Hematopoietic multipotent progenitor cell (in vitro differentiated cells): ENCODE results near the gene SNX30. TPM values are rescaled to one million over a fixed set of nuclear protein-coding genes. Genes with fewer than 3 reads are reported as not detected.

Source experiments
- DNase-seq, 3 donors: peaks; one replicate each; pipeline ENCODE4 v3.0.0-alpha.2; 2011 to 2015; ENCODE audit warnings: low read depth in 2 of 3, low spot score in 2 of 3
- total RNA-seq: library from RNA; depleted of rRNA; stranded (reverse); fragments of >200 nt; gene quantifications from one replicate; pipeline ENCODE4 v1.2.3, GENCODE V29; 2012

Gene SNX30
- total RNA-seq, 1 donor: 4.6 TPM

DNA sequence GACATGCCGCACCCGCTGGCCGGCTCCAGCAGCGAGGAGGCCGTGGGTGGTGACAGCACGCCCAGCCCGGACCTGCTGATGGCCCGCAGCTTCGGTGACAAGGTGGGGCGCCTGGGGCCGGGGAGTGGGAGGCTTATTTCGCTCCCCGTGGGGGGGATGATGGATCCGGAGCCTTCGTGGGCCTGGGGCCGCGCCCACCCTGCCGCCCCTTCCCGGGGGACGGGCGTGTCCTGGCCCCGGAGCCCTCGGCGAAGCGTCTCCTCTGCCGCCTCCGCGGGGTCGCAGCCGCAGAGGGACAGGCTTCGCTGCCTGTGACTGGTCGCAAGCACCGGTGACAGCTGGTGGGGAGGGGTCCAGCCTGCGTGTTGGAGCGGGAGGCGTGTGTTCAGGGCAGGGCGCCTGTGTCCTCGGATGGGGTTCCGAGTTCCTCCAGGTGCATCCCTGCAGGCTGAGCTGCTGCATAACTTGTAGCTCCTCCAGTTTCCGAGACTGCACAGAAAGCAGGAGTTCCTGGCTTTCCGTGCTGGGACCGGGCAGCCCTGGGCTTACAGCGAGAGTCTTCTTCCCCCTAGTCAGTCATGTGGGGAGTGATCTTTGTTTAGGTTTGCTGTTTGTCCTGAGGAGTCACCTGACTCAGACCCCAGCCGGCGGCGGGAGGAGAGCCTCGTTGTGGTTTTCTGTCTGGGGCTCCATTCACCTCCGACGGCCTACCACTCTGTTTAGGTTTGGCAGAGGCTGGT, 666 bp downstream of the SNX30 start:
- peak in 2 of 3 donors; percentile 61 to 72 for DNase-seq

DNA sequence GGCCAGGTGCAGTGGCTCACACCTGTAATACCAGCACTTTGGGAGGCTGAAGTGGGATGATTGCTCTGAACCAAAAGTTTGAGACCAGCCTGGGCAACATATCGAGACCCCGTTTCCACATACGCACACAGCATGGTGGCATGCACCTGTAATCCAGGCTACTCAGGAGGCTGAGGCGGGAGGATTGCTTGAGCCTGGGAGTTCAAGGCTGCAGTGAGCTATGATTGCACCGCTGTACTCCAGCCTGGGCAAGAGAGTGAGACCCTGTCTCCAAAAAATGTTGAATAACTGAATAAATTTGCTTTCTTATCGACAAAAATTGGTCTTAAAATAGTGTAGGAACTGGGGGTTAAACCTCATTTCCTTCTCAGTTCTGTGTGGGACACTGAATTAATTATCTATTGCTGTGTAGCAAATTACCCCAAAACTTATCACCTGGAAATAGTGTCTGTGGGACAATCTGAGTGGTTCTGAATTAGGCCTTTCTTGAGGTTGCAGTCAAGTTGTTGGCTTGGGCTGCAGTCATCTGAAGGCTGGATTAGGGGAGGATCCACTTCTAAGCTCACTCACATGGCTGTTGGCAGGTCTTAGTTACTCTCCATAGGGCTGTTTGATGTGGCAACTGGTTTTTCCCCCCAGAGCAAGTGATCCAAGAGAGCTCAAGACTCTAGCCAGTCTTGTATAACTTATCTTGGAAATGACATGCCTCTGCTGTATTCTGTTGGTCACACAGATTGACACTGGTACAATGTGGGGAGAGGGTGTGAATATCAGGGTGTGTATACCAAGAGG, 2.0 kb downstream of the SNX30 start:
- DNase-seq: no peak

- DNase-seq: no peak
Observed at GRCh38 chr9:112753725-112754124, 3.2 kb downstream of the SNX30 start.

GRCh38 chr9:112754578-112754977, 4.0 kb downstream of the SNX30 start:
- no peak for DNase-seq

DNA sequence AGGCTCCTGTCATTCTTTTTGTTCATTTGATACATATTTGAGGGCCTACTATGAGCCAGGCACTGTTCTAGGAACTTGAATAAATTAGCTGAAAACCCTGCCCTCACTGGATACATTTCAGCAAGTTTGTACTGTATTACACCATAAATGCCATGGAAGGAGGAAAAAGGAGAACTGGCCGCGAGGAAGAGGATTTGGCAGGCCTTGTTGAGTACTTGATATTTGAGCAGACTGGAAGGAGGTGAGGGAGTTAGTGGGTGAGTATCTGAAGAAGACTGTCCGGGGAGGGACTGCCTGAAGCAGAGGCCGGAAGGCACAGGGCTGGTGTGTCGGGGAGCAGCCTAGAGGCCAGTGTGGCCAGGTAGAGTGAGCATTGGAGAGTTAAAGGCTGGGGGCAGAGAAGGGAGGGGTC, 4.5 kb downstream of the SNX30 start:
- DNase-seq: no peak

- DNase-seq: no peak
Observed at GRCh38 chr9:112755675-112756074, 5.1 kb downstream of the SNX30 start.

DNA sequence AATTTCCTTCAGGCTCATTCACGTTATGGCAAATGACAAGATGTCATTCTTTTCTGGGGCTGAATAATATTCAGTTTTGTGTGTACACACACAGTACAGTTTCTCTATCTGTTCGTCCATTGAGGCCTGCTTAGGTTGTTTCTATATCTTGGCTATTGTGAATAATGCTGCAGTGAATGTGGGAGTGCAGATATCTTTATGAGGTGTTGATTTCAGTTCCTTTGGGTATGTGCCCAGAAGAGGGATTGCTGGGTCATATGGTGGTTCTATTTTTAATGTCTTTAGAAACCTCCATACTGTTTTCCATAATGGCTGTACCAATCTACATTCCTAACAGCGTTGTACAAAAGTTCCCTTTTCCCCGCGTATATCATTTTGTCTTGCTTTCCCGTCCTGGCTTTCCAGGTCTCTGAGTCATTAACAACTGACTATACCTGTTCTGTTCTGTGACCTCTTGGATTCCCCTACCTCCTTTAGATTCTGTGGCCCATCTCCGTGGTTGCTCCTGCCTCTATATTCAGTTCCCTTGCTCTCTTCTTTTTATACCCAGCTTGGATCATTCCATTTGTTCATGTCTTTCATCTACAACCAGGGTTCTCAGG, 6.8 kb downstream of the SNX30 start:
- DNase-seq: no peak

GRCh38 chr9:112757940-112758339, 7.4 kb downstream of the SNX30 start:
- no peak for DNase-seq

- no peak for DNase-seq
Observed at GRCh38 chr9:112760821-112761220, 10.3 kb downstream of the SNX30 start.

DNA sequence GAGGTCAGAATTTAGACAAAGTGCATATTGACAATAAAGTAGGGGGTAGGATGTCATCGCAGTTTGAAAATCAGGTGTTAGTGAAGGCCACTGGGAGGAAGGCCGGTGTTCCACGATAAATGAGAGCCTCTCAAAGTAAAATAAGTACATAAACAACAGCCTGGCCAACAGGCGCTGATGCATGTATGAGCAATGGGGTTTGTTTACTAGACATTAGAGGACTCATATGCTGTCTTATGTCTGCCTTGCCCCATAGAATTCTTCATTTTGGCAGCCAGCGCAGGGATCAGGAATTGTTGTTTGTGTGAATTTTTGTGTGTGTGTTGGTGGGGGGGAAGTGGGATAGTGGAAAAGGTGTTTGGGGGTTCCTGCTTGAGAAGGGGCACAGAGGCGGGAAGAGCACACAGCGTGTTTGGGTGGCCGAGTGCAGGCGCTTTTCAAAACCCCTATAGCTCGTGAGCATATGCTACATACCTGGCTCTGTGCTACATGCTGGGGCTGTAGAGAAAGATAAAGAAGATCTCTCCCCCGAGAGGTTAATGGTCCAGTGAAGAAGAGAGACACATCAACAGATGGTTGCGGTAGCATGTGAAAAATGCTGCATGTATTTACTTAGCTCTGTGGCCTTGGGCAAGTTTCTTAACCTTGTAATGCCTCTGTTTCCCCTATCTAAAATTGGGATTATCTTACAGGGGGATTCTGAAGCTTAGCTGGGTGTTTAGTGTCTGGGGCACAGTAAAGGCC, 11.5 kb downstream of the SNX30 start:
- DNase-seq: no peak

- no peak for DNase-seq
Observed at GRCh38 chr9:112762726-112763518, 12.4 kb downstream of the SNX30 start.

DNA sequence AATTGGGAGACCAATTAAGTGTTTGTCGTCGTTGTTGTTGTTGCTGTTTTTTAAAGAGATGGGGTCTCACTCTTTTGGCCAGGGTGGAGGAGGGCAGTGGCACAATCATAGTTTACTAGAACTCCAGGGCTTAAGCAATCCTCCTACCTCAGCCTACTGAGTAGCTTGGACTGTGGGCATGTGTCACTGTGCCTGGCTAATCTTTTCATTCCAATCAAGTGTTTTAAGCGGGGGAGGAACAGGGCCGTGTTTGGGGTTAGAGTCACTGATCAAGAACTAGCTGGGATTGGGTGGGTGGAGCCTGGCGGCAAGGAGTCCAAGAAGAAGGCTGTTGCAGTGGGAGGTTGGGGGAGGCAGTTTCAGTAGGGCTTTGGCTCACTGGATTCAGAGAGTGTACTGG, 13.8 kb downstream of the SNX30 start:
- no peak for DNase-seq

DNA sequence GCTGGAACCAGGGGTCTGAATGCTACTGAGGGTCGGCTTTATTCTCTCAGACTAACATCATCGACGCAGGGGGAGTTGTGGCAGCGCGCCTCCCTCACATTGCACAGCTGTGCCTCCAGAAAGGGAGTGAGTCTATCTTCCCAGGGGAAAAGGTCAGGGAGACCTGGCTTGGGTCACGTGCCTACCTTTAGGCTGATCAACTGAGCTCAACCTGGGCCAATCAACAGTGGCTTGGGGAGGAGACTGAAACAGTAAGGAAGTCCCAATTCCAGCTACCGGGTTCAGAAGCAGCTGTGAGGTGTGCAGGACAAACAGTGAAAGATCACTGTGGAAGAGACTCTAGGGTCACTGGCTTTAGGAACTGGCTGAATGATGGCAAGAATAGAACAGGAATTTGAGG, 14.3 kb downstream of the SNX30 start:
- DNase-seq: no peak

- no peak for DNase-seq
Observed at GRCh38 chr9:112765281-112765680, 14.7 kb downstream of the SNX30 start.

DNA sequence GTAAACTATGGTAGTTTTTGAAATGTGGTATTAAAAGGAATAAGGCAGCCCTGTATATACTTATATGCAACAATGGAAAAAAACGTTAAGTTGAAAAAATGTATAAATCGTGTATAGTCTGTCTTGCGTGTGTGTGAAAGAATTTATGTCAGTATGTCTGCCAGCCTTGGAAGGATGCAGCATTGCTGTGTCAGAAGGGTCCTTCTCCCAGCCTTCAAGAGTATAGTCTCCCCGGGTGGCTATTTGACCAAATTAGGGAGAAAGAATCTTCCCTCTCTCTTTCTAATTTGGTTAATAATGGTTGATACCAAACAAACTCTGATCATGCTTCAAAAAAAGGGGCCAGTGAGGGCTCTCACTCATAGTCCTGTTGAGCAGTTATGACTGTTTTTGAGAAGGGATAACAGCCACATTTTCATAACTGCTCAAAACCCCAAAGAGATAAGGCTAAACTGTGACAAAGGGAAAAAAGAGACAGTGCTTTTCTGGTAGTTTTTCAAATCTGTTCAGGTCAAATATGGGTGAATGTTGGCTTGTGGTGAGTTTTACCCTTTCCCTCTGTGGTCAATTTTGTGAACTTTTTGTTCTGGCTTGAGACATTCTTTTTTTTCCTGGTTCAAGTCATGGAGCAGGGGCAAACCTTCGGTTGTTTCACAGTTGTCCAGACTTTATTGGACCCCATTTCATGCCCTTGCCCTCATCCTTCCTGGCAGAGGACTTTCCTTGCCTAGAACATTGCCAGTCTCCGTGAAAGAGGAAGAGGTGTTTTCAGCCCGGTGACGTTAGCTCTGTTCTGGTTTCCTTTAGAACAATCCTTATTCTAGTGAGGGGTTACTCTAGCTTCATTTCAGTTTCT, 21.0 kb downstream of the SNX30 start:
- DNase-seq: peak in 2 of 3 donors; percentile 10 to 44

- no peak for DNase-seq
Observed at GRCh38 chr9:112772215-112772509, 21.6 kb downstream of the SNX30 start.

- DNase-seq: no peak
Observed at GRCh38 chr9:112772551-112772950, 22.0 kb downstream of the SNX30 start.

GRCh38 chr9:112774006-112774996, 23.7 kb downstream of the SNX30 start:
- DNase-seq: no peak
